ENCODE data around the gene PHACTR1.

DNA sequence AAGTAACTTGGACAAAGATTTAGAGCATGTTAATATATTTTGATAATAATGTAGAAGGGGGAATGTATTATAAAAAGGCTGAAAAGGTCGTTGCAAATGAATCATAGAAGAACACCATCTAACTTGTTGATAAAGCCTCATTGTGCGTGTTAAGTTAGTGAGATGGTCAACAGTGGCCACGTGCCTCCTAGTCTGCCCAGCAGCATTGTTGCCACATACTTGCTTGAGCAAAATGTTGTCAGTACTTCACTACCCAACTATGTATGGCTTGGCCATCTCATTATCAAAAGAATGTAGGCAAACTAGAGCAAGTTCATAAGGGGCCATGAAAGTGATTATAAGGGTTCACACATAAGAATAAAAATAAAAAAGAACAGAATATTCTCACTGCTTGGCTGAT, 84.6 kb downstream of the PHACTR1 start:
- TF ChIP-seq, protein P1, sequence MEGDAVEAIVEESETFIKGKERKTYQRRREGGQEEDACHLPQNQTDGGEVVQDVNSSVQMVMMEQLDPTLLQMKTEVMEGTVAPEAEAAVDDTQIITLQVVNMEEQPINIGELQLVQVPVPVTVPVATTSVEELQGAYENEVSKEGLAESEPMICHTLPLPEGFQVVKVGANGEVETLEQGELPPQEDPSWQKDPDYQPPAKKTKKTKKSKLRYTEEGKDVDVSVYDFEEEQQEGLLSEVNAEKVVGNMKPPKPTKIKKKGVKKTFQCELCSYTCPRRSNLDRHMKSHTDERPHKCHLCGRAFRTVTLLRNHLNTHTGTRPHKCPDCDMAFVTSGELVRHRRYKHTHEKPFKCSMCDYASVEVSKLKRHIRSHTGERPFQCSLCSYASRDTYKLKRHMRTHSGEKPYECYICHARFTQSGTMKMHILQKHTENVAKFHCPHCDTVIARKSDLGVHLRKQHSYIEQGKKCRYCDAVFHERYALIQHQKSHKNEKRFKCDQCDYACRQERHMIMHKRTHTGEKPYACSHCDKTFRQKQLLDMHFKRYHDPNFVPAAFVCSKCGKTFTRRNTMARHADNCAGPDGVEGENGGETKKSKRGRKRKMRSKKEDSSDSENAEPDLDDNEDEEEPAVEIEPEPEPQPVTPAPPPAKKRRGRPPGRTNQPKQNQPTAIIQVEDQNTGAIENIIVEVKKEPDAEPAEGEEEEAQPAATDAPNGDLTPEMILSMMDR (IDR thresholded peaks at IDR 0.05) = no peak
- no peak for TF ChIP-seq POLR2A (IDR thresholded peaks at IDR 0.05)
